K562 (cell line): ENCODE data around the gene MYO3B. TPM values are rescaled to one million over a fixed set of nuclear protein-coding genes. Genes with fewer than 3 reads are reported as not detected.

ENCODE experiments used
- ATF1 ChIP-seq, 2 experiments: fragments of 450-650 bp in 1 of 2; IDR thresholded peaks; 2 replicates each; pipeline ENCODE4 v1.6.1; 2016; ENCODE audit warnings: missing compliant biosample characterization in 1 of 2, missing genetic modification characterization in 1 of 2
- CBFA2T3 ChIP-seq: fragments of 450-650 bp; IDR thresholded peaks from 2 replicates; pipeline ENCODE4 v1.6.1; 2017
- DACH1 ChIP-seq: fragments of 450-650 bp; IDR thresholded peaks from 2 replicates; pipeline ENCODE4 v1.6.1; 2018; ENCODE audit not compliant: partially characterized antibody
- DLX4 ChIP-seq: fragments of 250-450 bp; sonication (Bioruptor Pico); IDR thresholded peaks from 2 replicates; pipeline ENCODE4 v1.6.1; 2021; ENCODE audit warnings: mild to moderate bottlenecking
- FIP1L1 ChIP-seq: fragments of 200-400 bp; formaldehyde crosslinking; IDR thresholded peaks from 2 replicates; pipeline ENCODE4 v1.6.1; 2018; ENCODE audit warnings: mild to moderate bottlenecking, low read depth, low read length; ENCODE audit not compliant: poor library complexity, severe bottlenecking
- FOXA3 ChIP-seq, 2 experiments: fragments of 450-650 bp in 1 of 2; sonication (generic) in 1 of 2; formaldehyde crosslinking; IDR thresholded peaks in 1 of 2; conservative IDR thresholded peaks in 1 of 2; 2 replicates each; pipeline versions ENCODE4 v1.4.0 to v1.8.0; 2020 to 2022; ENCODE audit warnings: mild to moderate bottlenecking in 2 of 2, missing genetic modification reagents in 1 of 2
- FOXM1 ChIP-seq, 2 experiments: fragments of 450-650 bp in 1 of 2; sonication (generic) in 1 of 2; formaldehyde crosslinking in 1 of 2; IDR thresholded peaks; 2 replicates each; pipeline versions ENCODE4 v1.6.1 to v1.9.0; 2017 to 2022; ENCODE audit warnings: low read depth in 2 of 2, mild to moderate bottlenecking in 2 of 2, missing genetic modification reagents in 1 of 2, moderate library complexity in 1 of 2
- ID3 ChIP-seq, 2 experiments: fragments of 250-450 bp in 1 of 2; fragments of 450-650 bp in 1 of 2; sonication (Bioruptor Pico) in 1 of 2; IDR thresholded peaks; 2 replicates each; pipeline versions ENCODE4 v1.6.1 to v1.8.0; 2016 to 2021; ENCODE audit warnings: mild to moderate bottlenecking in 2 of 2, moderate library complexity in 2 of 2, missing compliant biosample characterization in 1 of 2, missing genetic modification characterization in 1 of 2
- MEF2A ChIP-seq: IDR thresholded peaks from 2 replicates; pipeline ENCODE4 v1.6.1; 2011; ENCODE audit warnings: low read depth, mild to moderate bottlenecking, low read length, moderate library complexity; ENCODE audit not compliant: control insufficient read depth
- NRF1 ChIP-seq, 2 experiments: fragments of 450-650 bp; IDR thresholded peaks in 1 of 2; conservative IDR thresholded peaks in 1 of 2; 2 replicates each; pipeline ENCODE4 v1.6.1; 2014; ENCODE audit warnings: mild to moderate bottlenecking in 2 of 2
- RBM25 ChIP-seq: fragments of 200-400 bp; formaldehyde crosslinking; IDR thresholded peaks from 2 replicates; pipeline ENCODE4 v1.6.1; 2018; ENCODE audit warnings: low read length, low read depth, moderate library complexity; ENCODE audit not compliant: severe bottlenecking
- REST ChIP-seq, 2 experiments: fragments of 450-650 bp; formaldehyde crosslinking in 1 of 2; IDR thresholded peaks; 2 replicates each; pipeline versions ENCODE4 v1.4.0 to v1.6.1; 2014 to 2020; ENCODE audit warnings: mild to moderate bottlenecking in 2 of 2, borderline replicate concordance in 1 of 2, low read depth in 1 of 2
- ZNF224 ChIP-seq: sonication (generic); formaldehyde crosslinking; IDR thresholded peaks from 2 replicates; pipeline ENCODE4 v1.8.0; 2022; ENCODE audit warnings: mild to moderate bottlenecking, missing genetic modification reagents
- ZNF75A ChIP-seq: fragments of 450-650 bp; formaldehyde crosslinking; IDR thresholded peaks from 2 replicates; pipeline ENCODE4 v1.4.0; 2020; ENCODE audit warnings: mild to moderate bottlenecking
- polyA plus RNA-seq, 8 experiments: library from polyadenylated mRNA; depleted of rRNA in 4 of 8; stranded (reverse) in 5 of 8; unstranded in 3 of 8; fragments of >200 nt; fragmentation: Nextera tagmentation in 2 of 8; fragmentation: Illumina TruSeq in 1 of 8; extraction: Ambion mirVana in 2 of 8; extraction: Trizol in 1 of 8; gene quantifications; 2 replicates each; pipeline versions ENCODE4 v1.2.1 to v1.2.3, GENCODE V29; 2011 to 2014; ENCODE audit warnings: inconsistent platforms in 1 of 8, missing spikeins in 1 of 8
- total RNA-seq, 7 experiments: library from RNA; depleted of rRNA in 6 of 7; stranded (reverse); fragments of >200 nt in 6 of 7; fragmentation: Illumina TruSeq in 2 of 7; extraction: Trizol in 2 of 7; gene quantifications; 2 replicates each; pipeline versions ENCODE4 v1.2.1 to v1.2.3, GENCODE V29; 2011 to 2021; ENCODE audit warnings: low replicate concordance in 1 of 7

The MYO3B gene
- total and polyA plus RNA-seq, 9 of the 15 experiments (the other 6 are each of a cell fraction or from before 2014, with no cell fraction given): 2.7 to 6.5 (median 3.6) TPM

GRCh38 chr2:170298861-170299429, 121.0 kb downstream of the MYO3B start (continued):
- no peak for TF ChIP-seq ZNF75A
- no peak for TF ChIP-seq RBM25
- no peak for TF ChIP-seq NRF1 (conservative IDR thresholded peaks at IDR 0.05 in 1 of 2, IDR thresholded peaks at IDR 0.05 in 1 of 2)
- no peak for TF ChIP-seq REST (IDR thresholded peaks at IDR 0.05; ENCODE audit: borderline replicate concordance)
- no peak for TF ChIP-seq REST (CRISPR knock-in tag; IDR thresholded peaks at IDR 0.05; ENCODE audit: low read depth)
- TF ChIP-seq ATF1 (CRISPR knock-in tag; IDR thresholded peaks at IDR 0.05): no peak
- TF ChIP-seq ATF1 (tag; IDR thresholded peaks at IDR 0.05): peak; percentile 70
- TF ChIP-seq DLX4 (CRISPR knock-in tag): no peak
- no peak for TF ChIP-seq FOXM1 (IDR thresholded peaks at IDR 0.05; ENCODE audit: low read depth)
- no peak for TF ChIP-seq FOXM1 (CRISPR knock-in tag; IDR thresholded peaks at IDR 0.05; ENCODE audit: low read depth)
- no peak for TF ChIP-seq ZNF224 (CRISPR knock-in tag)
- TF ChIP-seq MEF2A: no peak
- TF ChIP-seq FIP1L1: no peak
- TF ChIP-seq FOXA3 (CRISPR knock-in tag; conservative IDR thresholded peaks at IDR 0.05 in 1 of 2, IDR thresholded peaks at IDR 0.05 in 1 of 2): no peak
- peak; percentile 74 for TF ChIP-seq CBFA2T3
- TF ChIP-seq DACH1: no peak
- no peak for TF ChIP-seq ID3 (CRISPR knock-in tag; IDR thresholded peaks at IDR 0.05)
- 0 out of 2 replicates have a peak, but pooled peaks have one; percentile 16 for TF ChIP-seq ID3 (tag; IDR thresholded peaks at IDR 0.05)
